GM10248 (cell line): ENCODE data around the gene SMC5.

ENCODE experiments used
- CTCF ChIA-PET: fragments of 300-600 bp; sonication (Branson Sonifier 250); formaldehyde crosslinking; extraction: SDS; loops from one replicate; lab custom pipeline; 2021; ENCODE audit warnings: antibody characterized with exemption; lab: Yijun Ruan, JAX
- POLR2A ChIA-PET: fragments of 350-650 bp; sonication (Branson Sonifier 250); formaldehyde crosslinking; extraction: SDS; loops from one replicate; lab custom pipeline; 2020; ENCODE audit warnings: antibody characterized with exemption; lab: Yijun Ruan, JAX
- DNase-seq: peaks from one replicate; pipeline ENCODE4 v3.0.0; 2012; ENCODE audit errors: extremely low spot score
- CTCF ChIP-seq: IDR thresholded peaks from 2 replicates; pipeline ENCODE4 v1.5.1; 2012; ENCODE audit warnings: mild to moderate bottlenecking, low read depth; ENCODE audit errors: extremely low read depth, missing control alignments, control extremely low read depth

Gene SMC5

GRCh38 chr9:70258692-70259511 lies at the start of gene SMC5:
TSS of gene SMC5 (plus strand) at chr9:70258978. CDS start at chr9:70259079, 101 bp downstream.
- POLR2A ChIA-PET, result interaction anchor here (0.6 kb wide), 1 partner anchor 1630 kb away, joined by 3 read pairs; no protein-coding TSS in a partner anchor
- CTCF ChIA-PET, result no interaction called here
- TF ChIP-seq CTCF, result no peak
- DNase-seq, result peak; percentile 93

GRCh38 chr9:70217029-70217428 lies 41.7 kb upstream of the SMC5 start:
- TF ChIP-seq CTCF, result no peak
- POLR2A ChIA-PET, result no interaction called here
- CTCF ChIA-PET, result no interaction called here
- no peak for DNase-seq

GRCh38 chr9:70218767-70219166 lies 40.0 kb upstream of the SMC5 start:
- ChIA-PET CTCF (interaction anchor here (1.8 kb wide), 1 partner anchor 9 kb away, joined by 5 read pairs; no protein-coding TSS in a partner anchor), POLR2A (no interaction called here)

GRCh38 chr9:70220216-70220615 lies 38.6 kb upstream of the SMC5 start:
- TF ChIP-seq CTCF, result no peak
- DNase-seq, result no peak
- POLR2A ChIA-PET, result no interaction called here
- CTCF ChIA-PET, result interaction anchor here (1.0 kb wide), 1 partner anchor 21 kb away, joined by 3 read pairs; no protein-coding TSS in a partner anchor

More at GRCh38 chr9:70218767-70219166, 40.0 kb upstream of the SMC5 start:
- no peak for DNase-seq
- TF ChIP-seq CTCF, result no peak

GRCh38 chr9:70222354-70222753 lies 36.4 kb upstream of the SMC5 start:
- POLR2A ChIA-PET, result no interaction called here
- TF ChIP-seq CTCF, result no peak
- CTCF ChIA-PET, result no interaction called here
- DNase-seq, result no peak

GRCh38 chr9:70228118-70228517 lies 30.7 kb upstream of the SMC5 start:
- no peak for DNase-seq
- TF ChIP-seq CTCF, result no peak
- ChIA-PET CTCF (interaction anchor here (1.0 to 1.3 kb wide), 2 partner anchors 9 to 115 kb away, joined by 3 to 5 read pairs; no protein-coding TSS in a partner anchor), POLR2A (no interaction called here)
